Left ventricle myocardium inferior (tissue), 1 donor: ENCODE measurements around the gene RNF25. TPM values are rescaled to one million over a fixed set of nuclear protein-coding genes. Genes with fewer than 3 reads are reported as not detected.

Source experiments
- DNase-seq: peaks from one replicate; pipeline ENCODE4 v3.0.0-alpha.2; 2020
- H3K27ac ChIP-seq: fragments of 200-600 bp; replicated peaks from 2 replicates; pipeline ENCODE4 v1.8.0; 2021
- H3K27me3 ChIP-seq: fragments of 200-600 bp; 2 replicates; pipeline ENCODE4 v1.8.0; 2021; ENCODE audit warnings: low read depth
- H3K36me3 ChIP-seq: fragments of 200-600 bp; 2 replicates; pipeline ENCODE4 v1.8.0; 2021
- H3K4me1 ChIP-seq: fragments of 200-600 bp; 2 replicates; pipeline ENCODE4 v1.8.0; 2021
- H3K4me3 ChIP-seq: fragments of 200-600 bp; 2 replicates; pipeline ENCODE4 v1.8.0; 2021; ENCODE audit warnings: mild to moderate bottlenecking, moderate library complexity
- H3K9me3 ChIP-seq: fragments of 200-600 bp; replicated peaks from 2 replicates; pipeline ENCODE4 v1.8.0; 2021
- CTCF ChIP-seq: fragments of 200-600 bp; IDR thresholded peaks from 2 replicates; pipeline ENCODE4 v1.8.0; 2021; ENCODE audit warnings: antibody characterized with exemption, mild to moderate bottlenecking, borderline replicate concordance
- intact Hi-C: fragments of 100-400 bp; cut with micrococcal nuclease; formaldehyde crosslinking; loops from one replicate; pipeline ENCODE4 v1.11.0; 2022
- total RNA-seq: library from RNA; stranded (reverse); fragmentation: NEBNext Ultra II Directional; extraction: Animal tissue kit (Norgen Biotek cat#: 25700); gene quantifications from one replicate; pipeline ENCODE4 v1.2.1, GENCODE V29; 2021
- donor health status: DM: no; HTN: yes; CAD: no; lungs with severe emphysema.

Gene RNF25
- total RNA-seq, 1 donor from 2014 or later = 14.7 TPM

DNA sequence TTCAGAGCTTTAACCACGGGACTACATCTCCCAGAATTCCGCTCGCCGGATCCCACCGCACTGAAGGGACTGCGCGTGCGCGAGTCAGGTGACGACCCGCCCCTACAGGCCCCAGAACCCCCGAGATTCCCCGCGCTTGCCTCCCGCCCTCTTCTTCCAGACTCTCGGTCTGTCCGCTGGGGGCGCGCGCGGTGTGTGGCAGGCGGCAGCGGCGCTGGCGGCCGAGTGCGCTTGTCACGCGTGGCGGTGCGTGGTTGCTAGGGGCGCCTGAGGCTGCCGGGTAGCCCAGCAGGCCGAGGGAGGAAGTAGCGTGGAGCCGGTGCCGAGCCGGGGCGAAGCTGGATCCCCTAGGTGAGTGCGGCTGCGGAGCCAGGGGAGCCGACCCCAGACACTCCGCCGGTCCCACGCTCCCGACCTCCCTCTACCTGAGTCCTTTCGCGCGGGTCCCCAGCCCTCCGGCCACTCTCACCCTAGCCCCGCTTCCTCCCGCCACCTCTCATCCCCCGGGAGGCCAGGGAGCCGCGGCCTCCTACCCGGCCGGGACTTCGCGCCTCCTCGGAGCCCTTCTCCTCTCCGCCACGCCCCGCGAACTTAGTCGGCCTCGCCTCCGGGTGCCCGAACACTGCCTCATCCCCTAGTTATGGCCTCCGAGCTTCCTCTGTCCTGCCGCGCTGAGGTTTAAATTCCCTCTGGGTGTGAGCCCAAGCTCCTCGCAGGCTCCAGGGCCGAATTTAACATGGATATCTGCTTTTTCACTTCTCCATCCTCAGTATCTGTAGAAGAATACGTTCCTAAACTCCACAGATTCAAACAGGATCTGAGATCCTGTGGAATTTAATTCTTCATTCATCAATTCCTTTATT is 39.1 kb upstream of the RNF25 start, which contains the start of gene TTLL4:
Gene TTLL4 (plus strand): TSS at position 149 of the 863 bp plus-strand sequence. CDS start 26,842 bp downstream, outside the sequence.
- Histone ChIP-seq H3K27ac (peak within 1 kb of the TSS; percentile 94), H3K36me3 (peaks cover 3% of the 10 kb centered on the region), H3K4me3 (peak within 1 kb of the TSS; percentile 95), H3K27me3 (no peaks in the 10 kb centered on the region), H3K4me1 (peaks cover 27% of the 10 kb centered on the region), H3K9me3 (no peaks in the 10 kb centered on the region)
- DNase-seq = peak; percentile 98
- intact Hi-C loops = no loop called here
- peak; percentile 95 for TF ChIP-seq CTCF

GRCh38 chr2:218710334-218710686 is 38.5 kb upstream of the RNF25 start:
- Histone ChIP-seq H3K9me3 (no peaks in the 10 kb centered on the region), H3K27me3 (no peaks in the 10 kb centered on the region), H3K4me3 (peak overlapping the region; percentile 95), H3K27ac (peak overlapping the region; percentile 94), H3K36me3 (no peaks in the 10 kb centered on the region), H3K4me1 (peaks cover 27% of the 10 kb centered on the region)
- no peak for TF ChIP-seq CTCF
- intact Hi-C loops = no loop called here
- DNase-seq = no peak

DNA sequence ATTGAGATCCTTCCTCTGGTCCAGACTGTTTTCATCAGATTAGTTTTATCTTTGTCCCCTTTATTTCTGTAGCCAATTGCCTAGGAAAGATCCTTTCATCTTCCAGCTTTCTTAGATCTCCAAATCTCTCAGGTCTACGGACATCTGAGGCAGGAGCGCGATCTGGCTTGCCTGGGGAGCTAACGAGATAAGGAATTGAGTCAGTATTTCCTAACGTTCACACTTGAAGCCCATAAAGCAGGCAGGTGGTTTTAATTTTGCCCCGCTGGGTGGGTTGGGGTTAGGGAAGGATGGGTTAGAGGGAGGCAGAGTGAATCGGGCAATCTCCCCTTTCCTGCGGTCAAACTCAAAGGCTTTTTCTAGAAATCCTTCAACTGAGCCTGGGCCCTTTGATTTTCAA is 38.1 kb upstream of the RNF25 start:
- Histone ChIP-seq H3K4me3 (peak overlapping the region; percentile 95), H3K4me1 (peaks cover 27% of the 10 kb centered on the region), H3K9me3 (no peaks in the 10 kb centered on the region), H3K27ac (no peak overlapping the region), H3K27me3 (no peaks in the 10 kb centered on the region), H3K36me3 (no peaks in the 10 kb centered on the region)
- intact Hi-C loops = no loop called here
- TF ChIP-seq CTCF = no peak
- no peak for DNase-seq

- Histone ChIP-seq H3K9me3 (no peaks in the 10 kb centered on the region), H3K27ac (no peak overlapping the region), H3K4me3 (no peak overlapping the region), H3K27me3 (no peaks in the 10 kb centered on the region), H3K4me1 (peaks cover 24% of the 10 kb centered on the region), H3K36me3 (no peaks in the 10 kb centered on the region)
- TF ChIP-seq CTCF = no peak
- no peak for DNase-seq
- intact Hi-C loops = no loop called here
These were observed 36.3 kb upstream of the RNF25 start for GRCh38 chr2:218708086-218708485.

GRCh38 chr2:218703341-218703740 is 31.5 kb upstream of the RNF25 start:
- intact Hi-C loops = no loop called here
- no peaks in the 10 kb centered on the region for H3K4me1 ChIP-seq
- H3K9me3 ChIP-seq = no peaks in the 10 kb centered on the region
- no peak for DNase-seq
- H3K36me3 ChIP-seq = peaks cover 35% of the 10 kb centered on the region
- no peak overlapping the region for H3K27ac ChIP-seq
- H3K27me3 ChIP-seq = no peaks in the 10 kb centered on the region
- TF ChIP-seq CTCF = no peak
- no peak overlapping the region for H3K4me3 ChIP-seq
